ENCODE measurements around the gene FBXL7.

DNA sequence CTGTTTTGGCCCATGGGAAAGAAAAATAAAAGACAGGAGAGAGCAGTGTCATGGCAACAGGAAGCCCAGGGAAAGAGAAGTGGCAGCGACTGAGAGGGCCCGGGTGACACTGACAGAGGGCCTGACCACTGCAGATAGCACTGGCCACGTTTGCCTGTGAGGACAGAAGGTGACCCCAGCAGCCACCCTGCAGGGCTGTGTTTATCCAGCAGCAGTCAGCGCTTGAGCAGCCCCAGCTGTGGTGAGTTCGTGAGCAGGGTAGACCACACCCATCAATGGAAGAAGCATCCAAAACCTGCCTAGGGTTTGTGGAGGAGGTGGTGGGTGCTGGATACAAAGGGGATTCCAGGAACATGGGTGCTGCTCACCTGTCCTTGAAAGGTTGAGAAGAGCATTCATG lies 457.1 kb downstream of the FBXL7 start:
- TF ChIP-seq CTCF (IDR thresholded peaks at IDR 0.05; ENCODE audit: low read length) = no peak
- TF ChIP-seq EZH2 (IDR thresholded peaks at IDR 0.05; ENCODE audit: borderline replicate concordance, low read length) = no peak
